GM18498 (cell line): ENCODE measurements around the gene ARAP3.

Experiments used
- ATAC-seq: cut with Tn5 transposase; IDR thresholded peaks from one replicate; pipeline ENCODE4 v1.9.1; 2021; ENCODE audit warnings: mild to moderate bottlenecking, moderate library complexity; ENCODE audit not compliant: unreplicated experiment

The ARAP3 gene

GRCh38 chr5:141647242-141647641 lies 34.8 kb downstream of the ARAP3 start:
- no peak for ATAC-seq

GRCh38 chr5:141646026-141646425 lies 36.0 kb downstream of the ARAP3 start:
- ATAC-seq: no peak

GRCh38 chr5:141641634-141642267 lies 40.3 kb downstream of the ARAP3 start:
- ATAC-seq: peak; percentile 50

- ATAC-seq: no peak
These were observed 41.3 kb downstream of the ARAP3 start for GRCh38 chr5:141640698-141641097.

GRCh38 chr5:141640051-141640415 lies 42.0 kb downstream of the ARAP3 start:
- no peak for ATAC-seq

GRCh38 chr5:141639357-141640050 lies 42.5 kb downstream of the ARAP3 start:
- no peak for ATAC-seq

- no peak for ATAC-seq
These were observed 43.3 kb downstream of the ARAP3 start for GRCh38 chr5:141638771-141639170.

GRCh38 chr5:141637767-141638419 lies 44.1 kb downstream of the ARAP3 start:
- peak; percentile 26 for ATAC-seq

- ATAC-seq: peak; percentile 29
These were observed 44.8 kb downstream of the ARAP3 start for GRCh38 chr5:141637123-141637766.

GRCh38 chr5:141636413-141637122 lies 45.5 kb downstream of the ARAP3 start, which contains the start of the genes HDAC3 and RELL2:
TSS of gene HDAC3 (minus strand) at chr5:141636849. CDS start at chr5:141636790, 59 bp downstream.
TSS of gene RELL2 (plus strand) at chr5:141636997. CDS start at chr5:141638226, 1,229 bp downstream.
- ATAC-seq: peak; percentile 78

GRCh38 chr5:141636106-141636412 lies 46.0 kb downstream of the ARAP3 start:
- no peak for ATAC-seq

- no peak for ATAC-seq
These were observed 46.4 kb downstream of the ARAP3 start for GRCh38 chr5:141635646-141636045.

- no peak for ATAC-seq
These were observed 47.3 kb downstream of the ARAP3 start for GRCh38 chr5:141634720-141635119.

- ATAC-seq: peak; percentile 59
These were observed 48.0 kb downstream of the ARAP3 start for GRCh38 chr5:141633871-141634561.

- ATAC-seq: no peak
These were observed 49.4 kb downstream of the ARAP3 start for GRCh38 chr5:141632650-141633049.

- ATAC-seq: no peak
These were observed 51.4 kb downstream of the ARAP3 start for GRCh38 chr5:141630570-141631140.

GRCh38 chr5:141628175-141628788 lies 53.7 kb downstream of the ARAP3 start:
- no peak for ATAC-seq

GRCh38 chr5:141623611-141624010 lies 58.4 kb downstream of the ARAP3 start:
- no peak for ATAC-seq

GRCh38 chr5:141623186-141623585 lies 58.8 kb downstream of the ARAP3 start:
- ATAC-seq: peak; percentile 56
